ENCODE results near the gene SMARCC1. TPM values are rescaled to one million over a fixed set of nuclear protein-coding genes. Genes with fewer than 3 reads are reported as not detected.

The SMARCC1 gene
- total RNA-seq, 1 experiment from 2014 or later = 84.2 TPM

DNA sequence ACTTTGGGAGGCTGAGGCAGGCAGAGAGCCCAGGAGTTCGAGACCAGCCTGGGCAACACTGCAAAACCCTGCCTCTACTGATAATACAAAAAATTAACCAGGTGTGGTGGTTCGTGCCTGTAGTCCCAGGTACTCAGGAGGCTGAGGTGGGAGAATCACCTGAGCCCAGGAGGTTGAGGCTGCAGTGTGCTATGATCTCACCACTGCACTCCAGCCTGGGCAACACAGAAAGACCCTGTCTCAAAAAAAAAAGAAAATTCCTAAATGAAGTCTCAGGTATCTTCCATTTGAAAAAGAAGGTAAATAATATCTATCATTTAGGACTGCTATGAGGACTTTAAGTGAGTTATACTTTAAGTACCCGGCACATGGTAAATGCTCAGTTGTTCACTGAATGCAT is 2.9 kb downstream of the SMARCC1 start:
- Histone ChIP-seq H3K36me3 (ENCODE audit: control insufficient read depth, insufficient read depth, low read length) (peaks cover 11% of the 10 kb centered on the region), H3K27ac (ENCODE audit: low read length) (no peak overlapping the region), H3K27me3 (ENCODE audit: control insufficient read depth, insufficient read depth, low read length) (no peaks in the 10 kb centered on the region), H3K4me1 (ENCODE audit: control insufficient read depth, insufficient read depth, low read length) (peaks cover 6% of the 10 kb centered on the region; the same call in 1 of the 2 replicates), H3K9me3 (ENCODE audit: control insufficient read depth, insufficient read depth, low read depth, low read length) (no peaks in the 10 kb centered on the region), H3K4me3 (ENCODE audit: low read depth in 2 of 2, low read length in 2 of 2) (no peak overlapping the region)
- TF ChIP-seq TCF7L2 (IDR thresholded peaks at IDR 0.05; ENCODE audit: low read depth, low read length) = no peak
- no TSS peak for BruUV-seq (replicated peaks)
- ATAC-seq (no peak), DNase-seq (ENCODE audit: low read depth, low spot score) (no peak)
- intact Hi-C loops (cut with micrococcal nuclease; ENCODE audit: unreplicated experiment) = no loop called here
- in situ Hi-C loops (cut with HindIII; ENCODE audit: low pct_unique_long_range_greater_than_20kb, low sequenced_read_pairs) = no loop called here
- POLR2A ChIA-PET = no interaction called here
- CTCF ChIA-PET = interaction anchor here (0.5 kb wide), 1 partner anchor 10 kb away, joined by 3 read pairs; no protein-coding TSS in a partner anchor

GRCh38 chr3:47772788-47773187 is 8.9 kb downstream of the SMARCC1 start:
- no TSS peak for BruUV-seq (replicated peaks)
- ATAC-seq = no peak
- Histone ChIP-seq H3K9me3 (ENCODE audit: control insufficient read depth, insufficient read depth, low read depth, low read length) (no peaks in the 10 kb centered on the region), H3K4me3 (ENCODE audit: low read depth in 2 of 2, low read length in 2 of 2) (no peak overlapping the region), H3K4me1 (ENCODE audit: control insufficient read depth, insufficient read depth, low read length) (no peaks in the 10 kb centered on the region), H3K36me3 (ENCODE audit: control insufficient read depth, insufficient read depth, low read length) (peaks cover 4% of the 10 kb centered on the region; the same call in 1 of the 2 replicates), H3K27ac (ENCODE audit: low read length) (no peak overlapping the region), H3K27me3 (ENCODE audit: control insufficient read depth, insufficient read depth, low read length) (no peaks in the 10 kb centered on the region)
- no peak for TF ChIP-seq REST (IDR thresholded peaks at IDR 0.05; ENCODE audit: insufficient read depth in 1 of 2, low read depth in 2 of 2, low read length in 1 of 2)
- in situ Hi-C loops (cut with HindIII; ENCODE audit: low pct_unique_long_range_greater_than_20kb, low sequenced_read_pairs) (no loop called here), intact Hi-C loops (cut with micrococcal nuclease; ENCODE audit: unreplicated experiment) (no loop called here)
- no peak for DNase-seq (ENCODE audit: low read depth, low spot score)
- ChIA-PET CTCF (interaction anchor here (0.6 kb wide), 1 partner anchor 151 kb away, joined by 7 read pairs; no protein-coding TSS in a partner anchor), POLR2A (interaction anchor here (0.5 to 0.6 kb wide), 2 partner anchors 53 to 186 kb away, joined by 3 read pairs; no protein-coding TSS in a partner anchor)

GRCh38 chr3:47772047-47772446 is 9.6 kb downstream of the SMARCC1 start:
- Histone ChIP-seq H3K9me3 (ENCODE audit: control insufficient read depth, insufficient read depth, low read depth, low read length) (no peaks in the 10 kb centered on the region), H3K36me3 (ENCODE audit: control insufficient read depth, insufficient read depth, low read length) (peaks cover 4% of the 10 kb centered on the region; the same call in 1 of the 2 replicates), H3K4me1 (ENCODE audit: control insufficient read depth, insufficient read depth, low read length) (no peaks in the 10 kb centered on the region), H3K27ac (ENCODE audit: low read length) (no peak overlapping the region), H3K27me3 (ENCODE audit: control insufficient read depth, insufficient read depth, low read length) (no peaks in the 10 kb centered on the region), H3K4me3 (ENCODE audit: low read depth in 2 of 2, low read length in 2 of 2) (no peak overlapping the region)
- CTCF ChIA-PET = no interaction called here
- POLR2A ChIA-PET = interaction anchor here (0.6 kb wide), 2 partner anchors 52 to 155 kb away, joined by 3 read pairs; no protein-coding TSS in a partner anchor
- BruUV-seq (replicated peaks) = TSS peak; percentile 22
- TF ChIP-seq SIN3A (IDR thresholded peaks at IDR 0.05; ENCODE audit: borderline replicate concordance, insufficient read depth, low read depth, low read length) = no peak
- no peak for TF ChIP-seq REST (IDR thresholded peaks at IDR 0.05; ENCODE audit: insufficient read depth in 1 of 2, low read depth in 2 of 2, low read length in 1 of 2)
- TF ChIP-seq CTCF (IDR thresholded peaks at IDR 0.05) = no peak
- no peak for TF ChIP-seq POLR2AphosphoS5 (IDR thresholded peaks at IDR 0.05; ENCODE audit: low read depth, low read length)
- intact Hi-C loops (cut with micrococcal nuclease; ENCODE audit: unreplicated experiment) (no loop called here), in situ Hi-C loops (cut with HindIII; ENCODE audit: low pct_unique_long_range_greater_than_20kb, low sequenced_read_pairs) (no loop called here)
- ATAC-seq = no peak
- DNase-seq (ENCODE audit: low read depth, low spot score) = no peak

All from Panc1 (cell line).